ENCODE measurements around the gene ETDB.
"Not testable (repeated sequence)": the region's sequence is repeated elsewhere in the genome, so short reads cannot be mapped to it uniquely, and the experiment has no call there.

ETDB gene

DNA sequence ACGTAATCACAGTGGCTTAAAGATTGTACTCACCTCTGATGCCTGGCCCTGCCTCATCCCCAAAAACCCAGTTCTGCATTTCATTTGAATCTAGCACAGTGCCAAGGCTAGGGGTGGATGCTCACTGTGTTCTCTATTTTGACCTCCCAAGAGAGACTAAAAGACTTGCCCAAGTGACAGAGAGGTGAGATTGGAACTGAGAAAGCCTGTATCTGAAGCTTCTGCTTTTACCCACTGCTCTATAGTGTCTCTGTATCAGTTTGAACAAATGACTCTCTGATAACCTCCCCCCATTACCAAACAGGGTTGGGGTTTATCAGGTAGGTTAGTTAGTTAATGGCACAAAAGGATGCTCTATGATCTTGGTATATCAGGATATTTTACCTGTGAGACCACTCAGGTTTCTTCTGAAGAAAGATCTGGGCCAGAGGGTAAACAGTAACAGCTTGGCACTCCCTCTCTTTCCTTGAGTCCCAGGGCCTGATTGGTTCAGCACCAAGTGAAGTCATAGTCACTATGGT, at the start of gene ETDB:
Gene ETDB, minus strand, starts transcription at position 471 of the 521 bp plus-strand sequence. CDS start 1,265 bp downstream, outside the sequence.
- DNase-seq = not testable (repeated sequence)

DNA sequence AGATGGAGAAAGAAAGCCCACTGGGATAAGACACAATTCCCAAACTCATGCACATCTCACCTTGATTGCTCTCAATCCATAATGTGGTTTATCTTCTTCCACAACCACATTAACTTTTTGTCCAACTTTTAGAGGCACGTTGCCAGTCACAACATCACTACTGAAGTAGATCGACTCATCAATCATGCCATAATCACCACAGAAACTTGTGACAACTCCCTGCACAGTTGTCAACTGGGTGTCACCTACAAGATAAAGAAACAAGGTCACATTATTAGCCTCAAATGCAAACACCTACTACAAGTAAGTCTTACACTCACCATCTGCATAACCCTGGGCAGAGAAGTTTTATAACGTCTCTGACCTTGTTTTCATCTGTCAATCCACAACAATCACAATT, 49.2 kb upstream of the ETDB start:
- DNase-seq = not testable (repeated sequence)

DNA sequence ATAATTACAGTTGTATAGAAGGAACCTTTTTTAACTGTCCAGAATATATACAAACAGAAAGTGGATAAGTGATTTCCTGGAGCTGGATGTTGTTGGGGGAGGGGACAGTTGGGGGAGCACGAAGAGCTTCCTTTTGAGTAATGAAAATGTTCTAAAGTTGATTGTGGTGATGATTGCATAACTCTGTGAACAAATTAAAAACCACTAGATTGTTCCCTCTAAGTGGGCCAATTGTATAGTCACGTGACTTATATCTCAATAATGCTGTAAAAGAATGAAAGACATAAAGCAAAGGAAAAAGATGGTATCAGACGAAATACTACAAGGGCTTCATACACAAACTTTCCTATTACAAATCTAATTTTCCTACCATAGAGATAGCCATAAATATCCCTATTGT, 48.2 kb upstream of the ETDB start:
- no peak for DNase-seq

DNA sequence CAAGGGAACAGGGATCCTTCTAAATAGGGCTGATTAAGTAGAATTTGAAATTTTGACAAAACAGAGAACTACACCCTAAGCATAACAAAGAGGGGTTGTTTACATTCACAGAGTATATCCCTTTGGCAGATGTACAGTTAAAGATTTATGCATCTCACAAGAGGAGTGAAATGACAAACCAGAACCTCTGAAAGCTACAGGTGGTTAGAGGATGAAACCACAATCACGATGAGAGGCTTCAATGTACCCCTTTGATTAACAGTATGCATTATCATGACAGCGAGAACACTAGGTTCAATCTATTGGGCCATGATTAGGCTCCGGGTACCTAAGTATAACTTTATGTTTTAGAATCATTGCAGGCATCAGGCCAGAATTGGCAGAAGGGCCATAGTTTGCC, 34.4 kb upstream of the ETDB start:
- not testable (repeated sequence) for DNase-seq

DNA sequence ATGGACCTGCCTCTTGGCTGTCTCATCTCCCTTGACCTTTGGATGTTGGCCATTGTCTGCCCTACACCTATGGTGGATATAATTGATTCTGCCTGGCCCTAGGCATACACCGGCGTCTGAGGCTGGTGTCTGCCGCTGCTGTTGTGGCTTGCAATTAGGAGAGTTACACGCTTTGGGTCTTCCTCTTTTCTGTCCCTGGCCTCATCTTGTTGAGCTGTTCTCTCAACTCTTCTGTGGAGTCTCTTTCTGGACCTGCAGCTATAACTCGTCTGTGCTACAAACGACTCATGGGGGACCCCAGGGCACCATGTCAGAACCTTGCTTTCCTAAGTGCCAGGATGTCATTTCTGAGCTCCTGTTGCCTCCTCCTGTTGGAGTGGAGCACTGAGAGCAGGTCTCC, 5.8 kb upstream of the ETDB start:
- DNase-seq = not testable (repeated sequence)

DNA sequence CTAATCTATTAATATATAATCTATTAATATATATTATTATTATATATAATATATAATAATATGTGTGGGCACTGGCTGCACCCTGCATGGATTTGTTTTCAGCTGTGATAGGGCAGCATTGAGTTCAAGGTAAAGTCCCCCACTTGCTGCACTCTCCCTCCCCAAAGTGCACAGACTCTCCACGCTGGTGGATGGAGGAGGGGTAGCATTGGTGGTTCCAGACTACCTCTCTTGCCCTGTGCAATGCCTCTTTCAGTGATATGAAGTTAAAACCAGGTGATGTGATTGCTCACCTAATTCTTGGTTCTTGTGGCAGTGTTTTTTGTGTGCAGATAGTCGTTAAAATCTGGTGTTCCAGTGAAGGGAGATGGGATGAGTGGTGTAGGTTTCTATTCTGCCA, 4.3 kb downstream of the ETDB start:
- not testable (repeated sequence) for DNase-seq

DNA sequence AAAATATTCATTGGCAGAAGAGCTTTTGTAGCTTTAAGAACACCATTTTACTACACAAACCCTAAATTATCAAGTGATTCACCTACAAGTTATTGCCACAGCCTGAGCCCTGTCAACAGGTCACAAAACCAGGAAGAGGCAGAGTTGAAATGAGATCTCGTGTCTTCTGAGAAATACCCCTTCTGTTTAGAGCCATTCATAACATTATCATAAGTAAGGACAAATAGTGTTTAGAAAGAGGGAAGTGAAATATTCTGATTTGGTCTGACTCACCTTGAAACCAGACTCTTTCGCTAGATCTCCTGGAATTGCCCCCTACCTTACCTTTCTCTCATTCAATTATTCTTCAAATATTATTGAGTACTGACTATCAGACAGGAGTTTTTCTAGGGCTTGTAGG, 5.9 kb downstream of the ETDB start:
- no peak for DNase-seq

DNA sequence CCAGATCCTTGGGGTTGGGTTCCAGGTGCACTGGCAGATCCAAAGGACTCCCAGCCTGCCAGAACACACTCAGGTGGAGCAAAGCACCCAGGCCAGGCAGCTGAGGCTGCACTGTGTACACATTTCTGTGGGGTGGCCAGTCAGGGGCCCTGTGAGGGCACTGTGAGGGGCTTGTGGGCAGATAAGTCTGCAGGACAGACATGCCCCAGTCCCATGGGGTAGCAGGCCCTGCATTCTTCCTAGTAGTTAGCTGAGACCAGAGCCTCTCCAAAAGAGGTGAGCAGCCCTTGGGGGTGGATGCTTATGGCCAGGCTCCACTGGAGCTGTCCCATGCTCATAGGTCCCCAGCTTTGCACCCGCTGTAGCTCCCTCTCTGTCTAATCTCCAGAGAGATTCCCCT, 7.6 kb downstream of the ETDB start:
- DNase-seq = no peak

DNA sequence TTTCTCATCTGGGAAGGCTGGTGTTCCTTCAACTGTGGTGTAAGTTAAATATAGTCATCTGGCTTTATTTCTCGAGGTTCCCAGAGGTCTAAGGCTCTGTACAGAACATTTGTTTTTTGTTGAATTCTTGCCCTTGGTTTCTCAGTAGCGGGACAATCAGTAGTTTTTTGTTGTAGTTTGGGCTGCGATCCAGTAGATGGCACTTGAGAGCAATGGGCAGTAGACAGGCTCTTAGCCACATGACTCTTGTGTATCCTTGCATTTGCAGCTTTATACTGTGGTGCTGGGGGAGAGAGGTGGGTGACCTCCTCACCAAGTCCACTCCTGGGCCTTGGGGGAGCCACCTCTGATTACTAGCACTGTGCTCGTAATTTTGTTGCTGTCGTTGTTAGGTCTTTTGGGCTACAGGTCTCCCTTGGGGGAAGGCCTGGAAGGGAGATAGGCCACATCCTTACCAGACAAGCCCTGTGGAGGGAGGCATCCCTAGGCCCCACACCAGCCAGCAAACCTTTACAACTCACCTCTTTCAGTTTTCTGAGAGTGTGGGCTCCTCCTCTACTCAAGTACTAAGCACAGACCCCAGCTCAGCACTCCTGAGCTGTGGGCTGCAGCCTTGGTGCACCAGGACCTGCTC, 8.1 kb downstream of the ETDB start:
- DNase-seq = no peak

DNA sequence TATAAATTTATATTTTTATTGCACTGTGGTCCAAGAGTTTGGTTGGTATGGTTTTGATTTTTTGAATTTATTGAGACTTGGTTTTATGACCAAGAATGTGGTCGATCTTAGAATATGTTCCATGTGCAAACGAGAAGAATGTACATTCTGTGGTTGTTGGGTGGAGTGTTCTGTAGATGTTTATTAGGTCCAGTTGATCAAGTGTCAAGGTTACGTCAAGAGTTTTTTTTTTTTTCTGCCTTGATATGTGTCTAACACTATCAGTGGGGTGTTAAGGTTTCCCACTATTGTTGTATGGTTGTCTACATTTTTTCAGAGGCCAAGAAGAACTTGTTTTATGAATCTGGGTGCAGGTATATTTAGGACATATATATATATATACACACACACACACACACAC, 10.8 kb downstream of the ETDB start:
- no peak for DNase-seq

DNA sequence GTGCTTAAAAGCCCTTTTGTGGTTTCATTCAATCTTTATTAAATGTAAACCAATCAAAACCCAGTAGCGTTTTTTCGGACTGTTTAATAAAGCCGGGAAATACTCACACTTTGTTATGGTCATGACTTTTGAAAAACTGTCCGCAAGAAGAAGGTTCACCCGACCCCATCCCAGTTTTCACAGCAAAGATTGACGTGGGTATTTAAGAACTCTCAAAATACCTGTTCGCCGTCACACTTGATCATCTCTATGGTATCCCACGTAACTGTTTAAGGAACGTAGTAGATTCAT, 20.9 kb downstream of the ETDB start:
- DNase-seq = no peak

DNA sequence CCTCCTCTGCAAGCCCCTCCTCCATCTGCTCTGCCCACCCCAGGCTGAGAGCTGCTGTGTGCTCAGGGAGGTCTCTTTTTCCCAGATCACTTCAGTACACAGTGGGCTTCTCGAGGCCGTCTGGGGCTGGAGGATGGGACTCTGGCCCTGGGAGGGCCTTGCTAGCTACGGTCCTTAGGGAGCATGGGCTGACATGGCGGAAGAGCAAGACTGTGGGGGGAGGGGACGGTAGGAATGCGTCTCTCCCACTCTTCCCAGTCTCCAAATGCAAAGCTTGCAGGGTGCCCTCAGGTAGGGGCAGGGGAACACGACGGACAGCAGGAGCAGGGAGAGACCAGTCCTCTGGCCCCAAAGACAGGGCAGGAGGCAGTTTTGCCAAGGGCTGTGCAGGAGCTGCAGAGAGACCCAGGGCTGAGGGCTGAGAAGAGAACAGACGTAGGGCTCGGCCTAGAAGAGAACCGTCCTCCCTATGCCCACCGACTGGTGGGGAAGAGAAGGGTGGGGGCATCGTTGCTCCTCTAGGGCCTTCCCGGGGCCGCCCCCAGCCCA, 23.1 kb downstream of the ETDB start:
- DNase-seq = not testable (repeated sequence)

DNA sequence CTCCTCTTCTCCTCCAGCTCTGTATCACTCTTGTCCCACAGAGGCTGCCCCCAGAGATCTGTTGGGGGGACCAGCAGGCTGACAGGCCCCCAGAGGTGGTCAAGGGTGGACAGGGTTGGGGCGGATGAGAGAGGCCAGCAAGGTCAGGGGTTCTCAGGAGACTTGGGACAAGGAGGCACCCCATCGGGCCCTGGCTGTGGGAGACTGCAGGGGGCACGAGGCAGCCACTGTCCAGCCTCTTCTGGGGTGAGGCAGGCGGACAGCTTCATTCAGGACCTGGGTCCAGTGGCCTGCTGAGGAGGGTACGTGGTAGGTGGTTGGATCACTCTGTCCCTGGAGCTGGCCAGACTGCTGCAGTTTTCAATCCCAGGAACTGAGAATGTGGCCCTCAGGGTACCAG, 24.6 kb downstream of the ETDB start:
- no peak for DNase-seq

DNA sequence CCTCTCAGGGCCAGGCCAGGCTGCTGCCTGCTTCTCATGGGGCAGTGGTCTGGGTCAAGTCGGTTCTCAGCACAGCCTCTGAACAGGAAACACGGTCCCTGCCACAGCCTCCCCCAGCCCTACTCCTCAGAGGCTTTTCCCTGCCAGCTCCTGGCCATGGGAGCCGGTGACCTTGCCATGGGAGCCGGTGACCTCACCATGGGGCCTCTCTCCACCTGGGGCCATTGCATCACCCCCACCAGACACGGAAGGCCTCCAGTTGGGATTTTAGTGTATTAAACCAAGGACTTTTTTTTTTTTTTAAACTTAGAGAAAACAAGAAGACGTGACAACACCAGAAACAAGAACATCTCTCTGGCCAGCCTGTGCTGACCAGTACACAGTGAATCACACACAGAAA, 25.6 kb downstream of the ETDB start:
- DNase-seq = no peak

DNA sequence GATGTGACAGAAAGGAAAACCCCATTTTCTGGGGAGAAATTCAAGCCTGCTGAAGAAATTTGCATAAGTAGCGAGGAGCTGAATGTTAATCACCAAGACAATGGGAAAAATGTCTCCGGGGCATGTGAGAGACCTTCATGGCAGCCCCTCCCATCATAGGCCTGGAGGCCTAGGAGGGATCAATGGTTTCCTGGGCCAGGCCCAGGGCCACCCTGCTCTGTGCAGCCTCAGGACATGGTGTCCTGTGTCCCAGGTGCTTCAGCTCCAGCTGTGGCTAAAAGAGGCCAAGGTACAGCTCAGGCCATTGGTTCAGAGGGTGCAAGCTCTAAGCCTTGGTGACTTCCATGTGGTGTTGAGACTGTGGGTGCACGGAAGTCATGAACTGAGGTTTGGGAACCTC, 31.2 kb downstream of the ETDB start:
- no peak for DNase-seq

DNA sequence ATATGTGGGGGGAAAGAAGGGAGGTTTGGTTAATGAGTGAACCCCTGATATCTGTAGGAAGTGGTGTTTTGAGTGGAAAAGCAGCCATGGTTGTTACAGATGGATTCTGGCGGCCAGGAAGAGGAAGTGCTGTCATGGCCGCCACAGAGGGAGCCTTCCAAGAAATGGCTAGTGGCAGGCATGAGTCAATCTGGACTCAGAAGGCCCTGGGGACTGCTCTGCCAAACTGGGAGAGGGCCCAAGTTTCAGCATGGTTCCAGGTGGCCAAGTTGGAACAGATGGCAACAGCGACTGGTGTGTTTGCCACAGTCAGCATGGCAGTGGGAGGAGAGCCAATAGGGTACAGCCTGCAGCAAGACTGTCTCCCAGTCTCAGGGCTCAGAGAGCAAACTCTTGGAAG, 32.5 kb downstream of the ETDB start:
- DNase-seq = no peak

DNA sequence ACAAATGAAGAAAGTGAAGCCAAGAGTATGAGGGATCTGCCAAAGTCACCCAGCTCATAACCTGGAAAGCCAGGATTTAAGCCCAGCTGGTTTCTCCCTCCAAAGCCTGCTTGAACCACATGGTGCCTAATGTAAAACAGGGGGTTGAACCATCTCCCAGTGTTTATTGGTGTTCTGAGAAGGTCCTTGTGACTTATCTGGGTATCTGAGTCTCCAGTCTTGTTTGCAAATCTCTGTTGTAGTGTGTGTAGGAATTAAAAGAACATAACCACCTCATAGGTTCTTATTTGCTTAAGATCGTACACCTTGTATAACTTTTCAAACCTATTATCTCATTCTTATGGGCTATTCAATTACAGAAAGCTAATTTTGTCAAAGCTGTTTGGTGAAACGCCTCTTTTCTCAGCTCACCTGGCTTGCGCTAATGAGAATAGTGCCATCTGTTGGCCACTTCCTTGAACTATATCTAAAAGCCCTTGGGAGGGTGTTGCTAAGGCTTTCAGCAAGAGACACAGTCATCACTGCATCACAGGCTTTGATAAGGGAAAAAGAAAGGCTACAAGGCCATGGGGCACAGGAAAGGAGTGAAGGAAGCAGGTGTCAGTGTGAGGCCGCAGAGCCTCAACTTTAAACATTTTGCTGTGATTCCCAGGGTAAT, 34.0 kb downstream of the ETDB start:
- DNase-seq = peak; percentile 46

DNA sequence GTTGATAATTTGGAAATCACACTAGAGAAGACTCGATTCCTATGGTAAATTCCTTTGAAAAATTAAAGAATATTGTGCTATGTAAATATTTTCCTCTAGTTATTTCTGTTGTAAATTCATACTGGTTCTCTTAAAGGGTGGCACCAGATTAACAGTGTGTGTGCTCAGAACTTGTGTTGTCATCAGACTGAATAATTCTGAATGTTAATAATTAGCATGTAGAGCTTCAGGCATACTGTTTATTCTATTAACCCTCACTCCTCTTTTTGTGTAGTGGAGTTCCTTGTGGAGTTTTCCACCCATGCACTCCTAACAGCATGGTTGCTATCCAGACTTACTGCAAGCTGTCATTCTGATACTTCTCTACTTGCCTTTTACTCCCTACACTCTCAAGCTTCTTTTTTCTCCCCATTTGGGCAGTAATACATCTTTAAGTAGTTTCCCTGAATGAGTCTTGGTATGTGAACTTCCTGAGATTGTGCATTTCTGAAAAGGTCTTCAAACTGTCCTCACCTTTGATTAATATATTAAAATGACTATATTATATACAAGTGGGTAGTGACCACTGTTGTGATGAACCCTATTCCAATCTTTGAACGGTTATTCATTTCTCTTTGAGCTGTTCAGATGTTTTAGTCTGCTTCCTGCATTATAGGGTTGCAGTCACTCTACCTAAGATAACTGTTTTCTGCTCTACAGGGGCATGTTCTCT, 38.5 kb downstream of the ETDB start:
- no peak for DNase-seq

All from COR-L47 (cell line).